NCI-H526 treated with DMSO at 0.1 percent for 48 hours (cell line): ENCODE measurements around the gene ASTE1.
"Not testable (repeated sequence)": the region's sequence is repeated elsewhere in the genome, so short reads cannot be mapped to it uniquely, and the experiment has no call there.

Experiments
- DNase-seq: peaks from one replicate; lab custom pipeline; 2025; lab: John Stamatoyannopoulos, UW

ASTE1 gene, protein sequence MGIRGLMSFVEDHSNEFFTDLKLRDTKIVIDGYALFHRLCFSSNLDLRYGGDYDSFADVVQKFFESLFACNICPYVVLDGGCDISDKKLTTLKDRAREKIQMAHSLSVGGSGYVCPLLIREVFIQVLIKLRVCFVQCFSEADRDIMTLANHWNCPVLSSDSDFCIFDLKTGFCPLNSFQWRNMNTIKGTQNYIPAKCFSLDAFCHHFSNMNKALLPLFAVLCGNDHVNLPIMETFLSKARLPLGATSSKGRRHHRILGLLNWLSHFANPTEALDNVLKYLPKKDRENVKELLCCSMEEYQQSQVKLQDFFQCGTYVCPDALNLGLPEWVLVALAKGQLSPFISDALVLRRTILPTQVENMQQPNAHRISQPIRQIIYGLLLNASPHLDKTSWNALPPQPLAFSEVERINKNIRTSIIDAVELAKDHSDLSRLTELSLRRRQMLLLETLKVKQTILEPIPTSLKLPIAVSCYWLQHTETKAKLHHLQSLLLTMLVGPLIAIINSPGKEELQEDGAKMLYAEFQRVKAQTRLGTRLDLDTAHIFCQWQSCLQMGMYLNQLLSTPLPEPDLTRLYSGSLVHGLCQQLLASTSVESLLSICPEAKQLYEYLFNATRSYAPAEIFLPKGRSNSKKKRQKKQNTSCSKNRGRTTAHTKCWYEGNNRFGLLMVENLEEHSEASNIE

DNA sequence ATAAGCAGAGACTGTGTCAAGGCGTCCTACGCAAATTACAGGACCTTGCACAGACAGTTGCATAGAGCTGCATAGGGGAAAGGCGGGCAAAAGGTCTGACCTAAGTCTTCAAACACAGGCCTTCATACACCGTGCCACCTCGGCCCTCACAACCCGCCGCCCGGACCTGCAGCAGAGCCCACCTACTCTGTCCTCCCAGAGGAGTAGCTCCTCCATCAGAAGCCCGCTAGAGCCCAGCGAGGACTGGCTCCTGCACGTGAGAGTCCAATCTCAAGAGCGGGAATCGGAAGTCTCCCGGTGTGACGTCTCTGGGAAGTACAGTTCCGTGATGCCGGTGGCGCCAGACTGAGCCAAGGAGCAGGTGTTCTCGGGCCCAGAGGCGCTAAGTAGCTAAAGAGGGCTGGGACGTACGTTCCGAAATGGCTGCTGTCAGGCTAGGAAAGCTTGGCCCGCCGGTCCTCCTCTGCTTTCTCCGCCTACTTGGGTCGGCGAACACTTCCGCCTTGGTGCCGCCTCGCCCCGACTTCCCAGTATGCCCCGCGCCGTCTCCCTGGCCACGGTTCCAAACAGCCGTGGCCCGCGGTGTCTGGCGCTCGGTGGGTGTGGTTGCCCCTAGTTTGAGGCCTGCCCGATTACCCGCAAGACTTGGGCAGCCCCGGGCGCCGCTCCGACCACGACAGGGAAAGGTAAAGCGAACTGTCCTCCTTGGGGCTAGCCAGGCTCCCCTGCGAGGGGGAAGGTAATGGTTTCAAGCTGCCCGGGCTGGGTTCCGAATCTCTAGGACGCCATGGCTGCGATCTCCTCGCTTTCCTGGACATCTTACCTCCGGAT is at the start of gene ASTE1, which contains the start of gene NEK11:
Gene ASTE1, minus strand, starts transcription at position 505 of the 831 bp plus-strand sequence. CDS start 1,519 bp downstream, outside the sequence.
Gene NEK11, plus strand, starts transcription at position 557 of the 831 bp plus-strand sequence. CDS start 2,832 bp downstream, outside the sequence.
- DNase-seq, result peak; percentile 74

DNA sequence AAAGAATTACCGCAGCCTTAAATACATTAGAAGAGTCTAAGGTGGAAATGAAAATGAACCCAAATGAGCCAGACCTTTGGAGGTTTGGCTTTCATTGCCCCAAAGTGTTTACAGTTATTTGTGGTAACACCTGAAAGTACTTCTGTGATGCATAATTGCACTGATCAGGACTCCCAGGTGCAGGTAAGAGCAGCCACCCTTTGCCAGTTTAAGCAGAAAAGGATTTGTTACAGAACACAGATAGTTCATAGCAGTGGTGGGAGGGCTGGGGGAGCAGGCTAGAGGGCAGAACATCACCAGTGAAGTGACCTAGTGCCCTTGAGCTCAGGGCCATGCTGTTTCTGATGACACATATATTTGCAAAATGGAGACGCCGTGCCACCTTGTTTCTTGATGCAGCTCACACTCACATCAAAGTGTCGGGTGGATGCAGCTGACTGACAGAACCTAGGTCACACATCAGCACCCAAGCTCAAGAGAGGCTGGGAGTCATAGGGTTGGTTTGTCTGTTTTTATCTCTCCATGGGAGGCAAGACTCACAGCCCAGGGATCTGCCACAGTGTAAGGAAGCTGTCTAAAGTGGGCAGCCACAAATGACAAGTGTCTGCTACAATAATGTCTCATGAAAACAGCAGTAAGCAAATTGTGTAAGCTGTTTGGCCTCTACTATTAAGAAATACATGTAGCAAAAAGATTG is 49.2 kb upstream of the ASTE1 start:
- DNase-seq, result no peak

DNA sequence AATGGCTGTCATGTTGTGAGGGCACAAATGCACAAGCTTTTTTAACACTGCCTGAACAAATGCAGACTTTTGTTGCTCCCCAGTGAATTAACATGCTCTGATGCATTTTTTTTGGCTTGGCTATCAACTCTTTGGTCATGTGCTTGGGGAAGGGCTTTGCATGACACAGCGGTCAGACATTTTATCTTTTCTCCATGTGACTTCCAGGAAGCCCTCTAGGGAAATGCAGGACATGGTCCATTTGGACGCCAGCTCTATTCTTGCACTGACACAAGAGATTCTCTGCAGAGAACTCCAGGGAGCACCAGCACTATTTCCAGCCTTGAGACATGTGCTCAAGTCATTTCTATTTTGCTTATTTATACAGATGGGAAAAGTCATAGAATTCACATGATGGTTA is 46.2 kb upstream of the ASTE1 start:
- no peak for DNase-seq

DNA sequence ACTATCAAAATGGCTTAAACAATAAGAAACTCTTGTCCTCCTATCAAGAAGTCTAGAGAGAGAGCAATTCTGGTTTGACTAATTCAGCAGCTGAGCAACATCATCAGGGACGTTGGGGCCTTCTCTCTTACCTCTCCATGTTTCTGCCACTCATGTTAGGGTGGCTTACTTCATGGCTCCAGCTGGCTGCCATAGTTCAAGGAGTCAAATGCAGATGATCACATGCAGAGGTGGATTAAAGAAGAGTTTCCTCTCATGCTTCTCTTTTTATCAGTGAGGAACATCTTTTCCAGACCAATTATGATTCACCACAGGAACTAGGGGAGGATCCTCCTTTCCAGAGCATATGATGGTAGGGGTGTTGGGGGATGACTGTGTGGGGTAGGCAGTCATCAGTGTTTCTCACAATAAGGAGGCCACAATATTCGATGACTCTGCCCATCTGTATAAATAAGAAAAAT is 45.5 kb upstream of the ASTE1 start:
- DNase-seq, result no peak

DNA sequence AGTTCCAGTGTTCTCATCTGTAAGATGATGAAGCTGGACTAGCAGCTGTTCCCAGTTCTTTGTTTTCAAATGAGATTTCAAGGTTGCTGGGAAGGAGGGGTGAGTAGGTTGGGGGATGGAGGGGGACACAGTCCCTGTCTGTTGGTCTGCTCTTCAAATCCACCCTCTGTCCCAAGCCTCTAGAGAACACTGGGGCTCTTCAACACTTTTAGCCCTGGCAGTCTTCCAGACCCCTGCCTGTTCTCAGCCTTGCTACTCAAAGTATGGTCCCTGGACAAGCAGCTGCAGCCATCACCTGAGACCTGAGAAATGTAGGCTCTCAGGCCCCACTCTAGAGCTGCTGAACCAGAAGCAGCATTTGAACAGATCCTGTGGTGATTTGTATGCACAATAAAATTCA is 41.4 kb upstream of the ASTE1 start:
- no peak for DNase-seq

DNA sequence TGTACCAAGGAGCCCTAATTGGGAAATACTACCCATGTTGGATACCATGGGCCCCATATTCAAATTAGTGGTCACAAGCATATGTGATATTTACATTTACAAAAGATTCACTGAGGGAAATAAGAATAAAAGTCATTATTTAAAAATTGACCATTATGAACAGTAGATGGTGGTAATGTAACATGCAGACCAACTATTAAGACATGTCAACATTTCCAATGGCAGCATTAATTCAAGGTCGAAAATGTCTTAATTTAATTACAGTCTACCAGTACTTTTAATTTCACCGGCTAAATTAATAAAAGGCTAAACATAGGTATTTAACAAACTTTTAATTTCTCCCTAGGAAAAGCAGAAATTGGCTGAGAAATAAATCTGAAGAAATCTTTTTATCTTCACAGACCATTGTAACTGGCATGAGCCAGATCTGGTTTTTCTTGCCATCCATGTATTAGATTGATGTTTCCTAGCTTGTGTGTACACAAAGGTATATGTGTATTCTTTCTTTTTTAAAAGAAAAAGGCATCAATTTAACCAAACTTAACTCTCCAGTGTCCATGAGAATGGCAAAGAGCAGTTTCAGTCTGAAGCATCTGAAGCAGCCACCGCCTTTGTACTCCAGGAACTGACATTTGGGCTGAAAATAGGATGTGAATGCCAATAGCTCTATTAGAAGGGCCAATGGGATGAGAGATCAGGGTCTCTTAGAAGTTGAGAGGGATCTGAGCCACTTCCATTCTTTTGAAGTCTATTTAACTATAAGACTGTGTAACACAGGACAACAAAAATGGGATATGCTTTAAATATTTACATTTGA is 26.6 kb upstream of the ASTE1 start:
- peak; percentile 35 for DNase-seq

DNA sequence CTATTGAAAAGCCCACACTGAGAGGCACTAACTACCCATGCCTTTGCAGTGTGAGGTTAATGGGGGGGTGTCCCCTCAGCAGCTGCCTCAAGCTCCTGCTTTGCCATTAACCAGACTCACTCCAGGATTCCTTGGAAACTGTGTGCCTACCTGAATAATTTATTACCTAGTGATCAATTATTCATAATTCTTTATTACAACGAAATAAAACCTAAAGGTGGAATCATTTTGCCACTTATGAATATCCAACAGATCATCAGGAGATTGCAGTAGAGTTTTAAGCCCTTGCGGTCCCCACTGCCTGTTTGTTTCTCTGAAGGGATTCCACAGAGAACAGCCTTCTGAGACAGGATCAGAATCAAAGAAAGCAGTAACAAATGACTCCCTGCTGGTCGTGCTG is 23.4 kb upstream of the ASTE1 start:
- no peak for DNase-seq

DNA sequence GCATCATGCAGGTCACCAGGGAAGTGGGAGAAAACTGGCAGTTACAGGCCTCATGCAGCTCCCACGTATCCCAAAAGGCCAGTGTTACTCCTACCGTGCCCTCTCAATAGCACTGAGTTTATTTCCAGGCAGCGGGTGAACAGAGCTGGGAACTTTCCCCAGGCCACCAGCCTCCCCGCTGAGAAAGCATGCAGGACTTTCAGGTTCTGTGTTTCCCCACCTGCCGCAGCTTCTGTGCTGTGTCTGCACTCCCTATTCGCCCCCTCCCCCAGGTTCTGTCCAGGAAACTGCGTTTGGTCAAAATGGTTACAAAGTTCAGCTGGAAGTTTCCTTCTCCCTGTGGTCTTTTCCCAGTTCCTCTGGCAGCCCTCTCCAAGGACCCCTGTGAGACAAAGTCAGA is 21.4 kb upstream of the ASTE1 start:
- DNase-seq, result no peak

DNA sequence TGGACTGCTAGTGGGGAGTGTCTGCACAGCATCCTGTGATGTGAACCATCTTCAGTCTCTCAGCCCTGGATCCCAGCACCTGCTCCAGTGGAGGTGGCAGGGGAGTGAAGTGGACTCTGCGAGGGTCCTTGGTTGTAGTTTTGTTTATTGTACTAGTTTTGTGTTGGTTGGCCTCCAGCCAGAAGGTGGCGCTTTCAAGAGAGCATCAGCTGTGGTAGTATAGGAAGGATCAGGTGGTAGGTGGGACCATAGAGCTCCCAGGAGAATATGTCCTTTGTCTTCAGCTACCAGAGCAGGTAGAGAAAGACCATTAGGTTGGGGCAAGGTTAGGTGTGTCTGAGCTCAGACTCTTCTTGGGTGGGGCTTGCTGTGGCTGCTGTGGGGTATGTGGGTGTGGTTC is 21.0 kb upstream of the ASTE1 start:
- DNase-seq, result no peak

DNA sequence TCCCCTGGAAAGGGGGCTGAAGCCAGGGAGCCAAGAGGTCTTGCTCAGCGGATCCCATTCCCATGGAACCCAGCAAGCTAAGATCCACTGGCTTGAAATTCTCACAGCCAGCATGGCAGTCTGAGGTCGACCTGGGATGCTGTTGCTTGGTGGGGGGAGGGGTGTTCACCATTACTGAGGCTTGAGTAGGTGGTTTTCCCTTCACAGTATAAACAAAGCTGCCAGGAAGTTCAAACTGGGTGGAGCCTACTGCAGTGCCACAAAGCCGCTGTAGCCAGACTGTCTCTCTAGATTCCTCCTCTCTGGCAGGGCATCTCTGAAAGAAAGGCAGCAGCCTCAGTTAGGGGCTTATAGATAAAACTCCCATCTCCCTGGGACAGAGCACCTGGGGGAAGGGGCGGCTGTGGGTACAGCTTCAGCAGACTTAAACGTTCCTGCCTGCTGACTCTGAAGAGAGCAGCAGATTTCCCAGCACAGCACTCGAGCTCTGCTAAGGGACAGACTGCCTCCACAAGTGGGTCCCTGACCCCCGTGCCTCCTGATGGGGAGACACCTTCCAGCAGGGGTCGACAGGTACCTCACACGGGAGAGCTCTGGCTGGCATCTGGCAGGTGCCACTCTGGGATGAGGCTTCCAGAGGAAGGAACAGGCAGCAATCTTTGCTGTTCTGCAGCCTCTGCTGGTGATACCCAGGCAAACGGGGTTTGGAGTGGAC is 15.8 kb upstream of the ASTE1 start:
- not testable (repeated sequence) for DNase-seq

DNA sequence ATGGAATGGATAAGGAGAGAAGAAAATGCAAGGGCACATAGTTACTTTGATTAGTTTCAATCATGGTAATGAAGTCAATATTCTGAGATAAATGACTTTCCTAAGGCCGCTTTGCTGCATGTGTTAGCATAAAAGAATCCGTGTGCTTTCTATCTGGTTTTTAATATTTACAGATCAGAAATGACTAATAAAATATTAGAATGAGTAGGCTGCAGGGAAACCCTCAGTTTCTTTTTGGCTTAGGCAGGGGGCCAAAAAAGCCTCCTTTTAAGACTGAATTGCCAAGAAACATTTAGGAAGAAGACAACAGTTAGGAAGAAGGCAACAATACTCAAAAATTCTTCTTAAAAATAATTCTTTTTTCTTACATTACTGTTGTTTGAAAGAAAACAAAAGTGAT is 11.7 kb upstream of the ASTE1 start:
- no peak for DNase-seq

DNA sequence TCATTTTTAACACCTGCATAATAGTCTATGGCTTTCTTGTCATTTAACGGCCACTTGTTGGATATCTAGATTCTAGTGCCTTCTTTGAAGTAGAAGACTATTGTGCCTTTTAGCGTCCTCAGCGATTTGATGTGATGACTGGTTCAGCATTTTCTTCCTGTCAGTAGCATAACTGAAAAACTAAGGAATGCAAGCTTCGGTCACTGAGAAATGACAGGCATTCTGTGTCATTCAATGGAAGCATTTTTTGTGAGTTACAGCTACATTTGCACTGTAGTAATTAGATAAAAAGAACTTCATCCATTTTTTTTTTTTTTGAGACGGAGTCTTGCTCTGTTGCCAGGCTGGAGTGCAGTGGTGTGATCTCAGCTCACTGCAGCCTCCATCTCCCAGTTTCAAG is 10.4 kb upstream of the ASTE1 start:
- no peak for DNase-seq

DNA sequence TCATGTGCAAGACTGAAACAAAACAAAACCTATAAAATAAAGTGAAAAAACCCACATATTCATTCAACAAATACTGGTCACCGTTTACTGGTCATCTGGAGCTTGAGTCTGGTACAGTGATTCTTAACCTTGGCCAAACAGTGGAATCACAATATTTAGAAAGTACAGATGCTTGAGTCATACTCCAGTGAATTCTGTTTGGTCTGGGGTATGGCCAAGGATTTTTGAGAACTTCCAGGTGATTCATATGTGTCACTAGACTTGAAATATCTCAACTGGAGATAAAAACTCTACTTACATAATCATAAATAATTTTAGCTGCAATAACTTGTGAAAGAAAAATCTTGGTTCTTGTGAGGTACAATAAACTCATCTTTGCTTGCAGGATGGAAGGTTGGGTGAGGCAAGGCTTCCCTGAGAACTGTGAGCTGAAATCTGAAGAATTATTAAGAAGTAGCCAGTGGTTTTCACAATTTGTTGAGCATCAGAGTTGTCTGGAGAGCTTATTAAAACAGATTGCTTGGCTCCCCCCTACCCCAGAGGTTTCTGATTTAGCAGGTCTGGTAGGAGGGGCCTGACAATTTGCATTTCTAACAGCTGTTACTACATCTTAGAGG is 9.7 kb upstream of the ASTE1 start:
- no peak for DNase-seq

DNA sequence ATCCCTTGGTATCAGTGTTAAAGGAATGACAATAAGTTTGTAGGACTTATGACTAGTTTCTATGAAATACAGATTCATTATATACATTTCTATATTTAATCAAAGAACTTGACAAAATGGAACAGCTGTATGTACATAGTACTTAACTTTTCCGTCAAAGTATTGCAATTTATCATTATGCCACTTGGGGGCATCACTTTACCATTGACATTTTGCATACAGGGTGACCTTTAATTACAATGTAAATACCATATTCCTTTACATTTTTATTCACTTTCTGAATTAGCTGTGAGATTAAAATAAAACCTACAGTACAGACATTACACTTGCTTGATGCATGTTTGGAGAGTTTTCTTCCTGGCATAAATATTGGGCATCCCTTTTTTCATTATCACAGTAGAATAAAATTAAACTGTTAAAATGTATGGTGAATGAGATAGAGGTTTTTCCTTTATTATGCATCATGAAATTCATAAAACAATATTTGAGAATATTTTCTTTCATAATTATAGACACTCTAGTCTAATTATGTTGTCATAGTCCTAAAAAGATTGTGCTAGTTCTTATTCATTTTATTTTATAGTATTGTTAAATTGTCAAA is 7.0 kb upstream of the ASTE1 start:
- peak; percentile 44 for DNase-seq

DNA sequence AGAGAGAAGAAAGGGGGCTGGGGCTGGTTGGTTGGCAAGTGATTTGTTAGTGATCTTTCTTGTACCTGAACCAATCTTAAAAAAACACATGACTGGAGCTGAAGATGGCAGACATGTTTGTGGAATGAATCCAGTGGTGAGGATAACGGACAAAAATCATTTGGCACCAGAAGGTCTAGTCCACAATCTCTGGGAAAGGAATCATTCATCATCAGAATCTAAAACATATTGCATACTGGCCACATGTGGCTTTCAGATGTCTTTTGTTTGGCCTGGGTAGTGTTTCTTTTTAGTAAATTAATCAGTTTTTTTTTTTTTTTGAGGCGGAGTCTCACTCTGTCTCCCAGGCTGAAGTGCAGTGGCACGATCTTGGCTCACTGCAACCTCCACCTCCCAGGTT is 5.0 kb upstream of the ASTE1 start:
- DNase-seq, result no peak

DNA sequence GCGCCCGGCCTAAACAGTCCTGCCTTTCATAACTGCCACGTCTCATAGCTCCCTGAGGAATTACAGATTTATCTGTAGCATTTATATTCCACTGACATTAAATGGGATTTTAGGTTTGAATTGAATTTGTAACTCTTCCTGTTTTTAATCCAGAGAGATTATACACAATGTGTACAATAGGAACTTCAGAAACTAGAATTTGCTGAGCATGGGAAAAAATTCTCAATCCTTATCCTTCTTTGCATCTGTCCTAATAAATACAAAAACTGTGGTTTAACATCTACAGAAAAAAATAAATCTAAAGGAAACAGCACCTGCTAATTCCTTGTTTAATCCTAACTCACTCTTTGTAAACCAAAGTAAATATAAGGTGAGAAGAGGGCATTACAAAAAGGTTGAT is 2.2 kb upstream of the ASTE1 start:
- DNase-seq, result no peak

DNA sequence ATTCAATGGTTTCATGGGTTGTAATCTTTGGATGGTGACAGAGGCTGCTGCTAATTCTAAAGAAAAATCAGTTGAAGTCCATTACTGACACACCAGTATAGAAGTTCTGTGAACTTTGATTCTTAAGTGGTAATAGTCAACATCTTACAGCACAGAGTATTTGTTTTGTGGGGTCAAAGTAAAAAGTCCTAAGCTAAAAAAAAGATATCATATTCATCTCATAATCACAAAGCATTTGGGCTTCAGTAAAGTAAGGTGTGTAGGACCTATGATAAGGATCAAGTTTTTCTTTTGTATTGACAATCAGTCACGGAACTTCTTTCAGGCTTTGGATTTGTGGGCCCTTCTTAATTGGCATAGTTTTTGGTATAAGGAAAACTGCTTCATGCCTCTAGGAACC is 1.1 kb downstream of the ASTE1 start:
- DNase-seq, result no peak

DNA sequence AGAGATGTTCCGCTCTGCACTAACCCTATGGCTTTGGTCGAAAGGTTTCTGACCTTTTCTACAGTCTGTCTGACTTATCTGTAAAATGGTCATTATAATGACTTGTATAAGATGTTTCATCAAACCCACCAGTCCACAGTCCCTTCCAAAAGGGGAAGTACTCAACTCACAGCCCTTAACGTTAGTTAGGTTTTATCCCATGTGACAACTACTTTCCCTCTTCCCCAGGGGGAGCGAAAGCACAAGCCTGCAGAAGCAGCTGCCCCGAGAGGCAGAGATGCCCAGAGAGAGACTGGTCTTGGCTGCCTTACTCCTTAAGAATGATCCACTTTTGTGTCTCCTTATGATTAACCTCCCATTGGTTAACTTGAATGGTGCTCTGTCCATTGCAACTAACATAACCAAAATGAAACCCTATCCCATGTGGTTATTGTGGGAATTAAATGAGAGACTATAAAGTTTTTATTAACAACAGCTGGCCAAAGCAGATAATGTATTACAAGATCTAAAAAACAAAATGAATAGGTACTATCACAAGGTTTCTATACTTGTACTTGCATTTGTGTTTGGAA is 6.4 kb downstream of the ASTE1 start:
- DNase-seq, result no peak

DNA sequence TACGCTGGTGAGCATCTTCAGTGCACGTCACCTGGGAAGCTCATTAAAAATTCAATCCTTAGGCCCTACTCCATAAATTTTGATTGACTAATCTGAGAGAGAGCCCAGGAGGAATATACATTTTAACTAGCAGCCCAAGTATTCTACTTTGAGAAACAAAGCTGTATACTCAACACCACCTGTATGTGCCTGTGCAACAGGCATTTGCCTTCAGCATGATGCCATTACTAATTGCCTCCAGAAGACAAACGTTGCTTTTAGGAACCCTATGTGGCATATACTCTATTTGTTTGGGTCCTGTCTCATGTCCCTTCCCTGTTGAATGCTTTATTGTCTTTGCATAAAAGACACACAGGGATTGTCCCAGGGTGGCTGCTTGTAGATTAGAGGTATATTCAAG is 7.7 kb downstream of the ASTE1 start:
- no peak for DNase-seq
